Esophagus squamous epithelium (tissue), 5 donors: Measurements from ENCODE around the gene CEL. TPM values are rescaled to one million over a fixed set of nuclear protein-coding genes. Genes with fewer than 3 reads are reported as not detected.

ENCODE experiments used
- DNase-seq: peaks from one replicate; lab custom pipeline; 2025; lab: John Stamatoyannopoulos, UW
- H3K27ac ChIP-seq, 4 donors: fragments of 200-600 bp; sonication (generic); one replicate each; pipeline ENCODE4 v1.5.1; 2016 to 2019; ENCODE audit warnings: mild to moderate bottlenecking in 1 of 4
- H3K27me3 ChIP-seq, 4 donors: fragments of 200-600 bp; sonication (generic); 1 replicate in 3 of 4; 2 replicates in 1 of 4; pipeline versions ENCODE4 v1.5.1 to v1.6.0; 2017 to 2021; ENCODE audit warnings: antibody characterized with exemption in 1 of 4
- H3K36me3 ChIP-seq, 3 donors: fragments of 200-600 bp; sonication (generic); one replicate each; pipeline ENCODE4 v1.5.1; 2016 to 2019
- H3K4me1 ChIP-seq, 3 donors: fragments of 200-600 bp; sonication (generic); one replicate each; pipeline ENCODE4 v1.5.1; 2017 to 2019
- H3K4me3 ChIP-seq, 4 donors: fragments of 200-600 bp; sonication (generic); 1 replicate in 3 of 4; 2 replicates in 1 of 4; pipeline ENCODE4 v1.5.1; 2016 to 2019; ENCODE audit warnings: mild to moderate bottlenecking in 2 of 4, moderate library complexity in 1 of 4
- H3K9me3 ChIP-seq, 3 donors: fragments of 200-600 bp; sonication (generic); one replicate each; pipeline ENCODE4 v1.5.1; 2016 to 2019
- CTCF ChIP-seq, 6 experiments: fragments of 450-650 bp in 4 of 6; fragments of 200-600 bp in 2 of 6; sonication (generic) in 2 of 6; IDR thresholded peaks; one replicate each; pipeline ENCODE4 v1.5.1; 2016 to 2019; ENCODE audit warnings: antibody characterized with exemption in 6 of 6, mild to moderate bottlenecking in 4 of 6, moderate library complexity in 4 of 6
- POLR2A ChIP-seq, 4 donors: fragments of 450-650 bp; IDR thresholded peaks; one replicate each; pipeline ENCODE4 v1.6.1; 2017; ENCODE audit warnings: antibody characterized with exemption in 4 of 4, mild to moderate bottlenecking in 4 of 4, moderate library complexity in 3 of 4
- WGBS, 2 donors: methylation state at CpG; one replicate each; pipeline ENCODE4 v1.1.5; 2018; 5-methylcytosine and 5-hydroxymethylcytosine counted together
- intact Hi-C: fragments of 100-400 bp; cut with DNase I; formaldehyde crosslinking; loops from one replicate; pipeline ENCODE4 v1.15.0; 2022
- small RNA-seq, 4 donors: library from RNA; depleted of rRNA; stranded (forward); fragments of <200 nt; gene quantifications; one replicate each; pipeline ENCODE3, GENCODE V24; 2016
- total RNA-seq, 4 donors: library from RNA; depleted of rRNA; stranded (reverse); fragments of >200 nt; gene quantifications; one replicate each; pipeline ENCODE4 v1.1.0, GENCODE V29; 2016
- donor health status: DM: yes; HTN: yes; CAD: no.

CEL gene
- total RNA-seq, 4 donors from 2014 or later, result 1.9 to 7.6 (median 3.5) TPM

- intact Hi-C loops, result no loop called here
- WGBS, 2 donors, result 40% methylated on average over 7 of the region's 21 CpGs
- peak in 1 of 4 donors; percentile 16 for TF ChIP-seq POLR2A (IDR thresholded peaks at IDR 0.05)
- TF ChIP-seq CTCF (IDR thresholded peaks at IDR 0.05), result no peak
- Histone ChIP-seq H3K27ac (peak overlapping the region; percentile 94 to 97 (median 95)), H3K9me3 (no peaks in the 10 kb centered on the region), H3K36me3 (peaks cover 0 to 7% (median 0%) of the 10 kb centered on the region in 3 donors), H3K4me1 (peaks cover 80 to 92% (median 82%) of the 10 kb centered on the region in 3 donors), H3K4me3 (peak overlapping the region; percentile 63 to 96 (median 76)), H3K27me3 (no peaks in the 10 kb centered on the region)
- DNase-seq, result no peak
Observed at GRCh38 chr9:133119103-133119845, 57.5 kb downstream of the CEL start.

- WGBS, 2 donors, result 14 to 23% methylated on average over 7 to 8 of the region's 21 CpGs
- no peak for DNase-seq
- intact Hi-C loops, result no loop called here
- H3K4me3 ChIP-seq, result peak overlapping the region; percentile 63 to 96 (median 76)
- H3K27me3 ChIP-seq, result no peaks in the 10 kb centered on the region
- peaks cover 0 to 7% (median 0%) of the 10 kb centered on the region in 3 donors for H3K36me3 ChIP-seq
- H3K4me1 ChIP-seq, result peaks cover 77 to 92% (median 77%) of the 10 kb centered on the region in 3 donors
- no peaks in the 10 kb centered on the region for H3K9me3 ChIP-seq
- TF ChIP-seq CTCF (IDR thresholded peaks at IDR 0.05) (no peak), POLR2A (IDR thresholded peaks at IDR 0.05) (peak in 1 of 4 donors; percentile 47)
- H3K27ac ChIP-seq, result peak overlapping the region; percentile 94 to 97 (median 95)
Observed at GRCh38 chr9:133119846-133120500, 58.2 kb downstream of the CEL start.

GRCh38 chr9:133120501-133121197 lies 58.9 kb downstream of the CEL start:
- Histone ChIP-seq H3K36me3 (peaks cover 0 to 7% (median 0%) of the 10 kb centered on the region in 3 donors), H3K27ac (peak overlapping the region; percentile 94 to 97 (median 95)), H3K4me3 (peak overlapping the region; percentile 63 to 96 (median 76)), H3K9me3 (no peaks in the 10 kb centered on the region), H3K27me3 (no peaks in the 10 kb centered on the region), H3K4me1 (peaks cover 72 to 92% (median 75%) of the 10 kb centered on the region in 3 donors)
- WGBS, 2 donors, result no CpG with 5 or more reads among the region's 66 CpGs
- TF ChIP-seq CTCF (IDR thresholded peaks at IDR 0.05) (no peak), POLR2A (IDR thresholded peaks at IDR 0.05) (peak in 2 of 4 donors; percentile 49 to 59)
- intact Hi-C loops, result no loop called here
- no peak for DNase-seq

Small RNAs within 50 kb of the gene (small RNA-seq; reads per million reads assigned to genes)
- gene MIR6877, result 0 to 0.14 (median 0) reads per million in 4 donors

Other genes starting within 250 kb of the CEL start
- gene AK8, start 183.7 kb upstream of the CEL start, total RNA-seq, result 1 to 10 TPM in 1 of 4 donors, under 1 TPM in 2, not detected in 1; 0.38 to 1.1 (median 0.48) TPM
- 1 to 10 TPM; 2.0 to 6.2 (median 3.9) TPM for gene SPACA9, start 183.1 kb upstream of the CEL start, total RNA-seq
- gene TSC1, start 117.4 kb upstream of the CEL start, total RNA-seq, result 10 to 100 TPM; 18.8 to 38.7 (median 25.7) TPM
- gene GFI1B, start 83.3 kb upstream of the CEL start, total RNA-seq, result under 1 TPM in 1 of 4 donors, not detected in 3; 0.57 TPM
- gene GTF3C5, start 31.0 kb upstream of the CEL start, total RNA-seq, result 10 to 100 TPM; 48.2 to 55.3 (median 48.9) TPM
- 10 to 100 TPM; 53.4 to 71.1 (median 55.3) TPM for gene RALGDS, start 59.3 kb downstream of the CEL start, total RNA-seq
- 1 to 10 TPM; 3.0 to 8.8 (median 3.8) TPM for gene GBGT1, start 101.9 kb downstream of the CEL start, total RNA-seq
- not detected for gene OBP2B, start 147.3 kb downstream of the CEL start, total RNA-seq
- 10 to 100 TPM in 2 of 4 donors, 1 to 10 TPM in 2; 3.4 to 48.8 (median 8.2) TPM for gene ABO, start 213.2 kb downstream of the CEL start, total RNA-seq